ENCODE measurements around the gene SLC24A1. TPM values are rescaled to one million over a fixed set of nuclear protein-coding genes. Genes with fewer than 3 reads are reported as not detected.

The SLC24A1 gene
- total and polyA plus RNA-seq, 2 of the 4 experiments (the other 2 are of a cell fraction): 3.6 to 4.9 TPM

DNA sequence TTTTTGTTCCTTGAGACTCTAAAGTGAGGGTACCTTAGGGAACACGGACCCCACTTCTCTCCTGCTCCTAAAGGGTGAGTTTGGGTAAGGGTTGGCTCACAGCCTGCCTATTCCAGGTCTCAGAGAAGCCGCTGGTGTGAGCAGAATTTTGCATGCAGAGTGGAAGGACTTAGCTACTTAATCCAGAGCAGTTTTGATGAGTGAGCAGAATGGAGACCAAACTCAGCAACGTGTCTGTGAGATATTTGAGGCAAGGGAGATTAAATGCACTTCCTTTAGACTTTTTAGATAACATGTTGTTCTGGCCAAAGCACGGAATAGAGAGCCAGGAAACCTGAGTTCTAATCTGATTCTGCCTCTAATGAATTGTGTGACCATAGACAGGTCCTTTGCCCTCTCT, 5.1 kb downstream of the SLC24A1 start:
- H3K14ac ChIP-seq (replicated peaks; ENCODE audit: low read depth, low read length): no peak overlapping the region
- no peaks in the 10 kb centered on the region for H3K79me1 ChIP-seq (ENCODE audit: low read depth in 1 of 2, low read length in 2 of 2)
- in situ Hi-C loops (cut with MboI; ENCODE audit: low sequenced_read_pairs) (no loop called here), dilution Hi-C loops (cut with HindIII; ENCODE audit: low sequenced_read_pairs, unreplicated experiment) (no loop called here), intact Hi-C loops (cut with micrococcal nuclease) (no loop called here)
- ATAC-seq (ENCODE audit: low read depth) (no peak), DNase-seq (no peak)
- no peak for TF ChIP-seq MAFK (IDR thresholded peaks at IDR 0.05; ENCODE audit: low read depth, low read length)
- H2BK5ac ChIP-seq (ENCODE audit: low read depth, low read length, poor library complexity, severe bottlenecking): no peak overlapping the region
- H2AFZ ChIP-seq (replicated peaks; ENCODE audit: low read length, poor library complexity): no peak overlapping the region
- no peaks in the 10 kb centered on the region for H4K20me1 ChIP-seq (ENCODE audit: insufficient read depth, low read length)
- peaks cover 3% of the 10 kb centered on the region for H3K4me1 ChIP-seq (ENCODE audit: control insufficient read depth, insufficient read depth, low read length)
- no peaks in the 10 kb centered on the region for H3K9me3 ChIP-seq (ENCODE audit: control insufficient read depth, insufficient read depth, low read length)
- H3K27ac ChIP-seq (ENCODE audit: insufficient read depth, low read length): no peak overlapping the region
- H3K4me3 ChIP-seq (ENCODE audit: insufficient read depth, low read depth, low read length): no peak overlapping the region
- POLR2A ChIA-PET (ENCODE audit: unreplicated experiment): no interaction called here
- no peak overlapping the region for H2BK120ac ChIP-seq (ENCODE audit: low read depth, low read length)
- H2AK5ac ChIP-seq (ENCODE audit: low read depth, low read length): no peak overlapping the region
- H3K18ac ChIP-seq (ENCODE audit: low read depth, low read length): no peak overlapping the region
- BruUV-seq (replicated peaks): no TSS peak
- peaks cover 9% of the 10 kb centered on the region for H3K9me1 ChIP-seq (ENCODE audit: insufficient read depth, low read length)
- no CpG with 5 or more reads among the region's 4 CpGs for WGBS, 2 experiments (ENCODE audit: extremely low coverage in 2 of 2, insufficient read length in 1 of 2)
- no peak overlapping the region for H3K4me2 ChIP-seq (ENCODE audit: low read depth, low read length)
- no peak overlapping the region for H4K8ac ChIP-seq (ENCODE audit: low read depth in 2 of 2, low read length in 2 of 2)
- H3K23ac ChIP-seq (ENCODE audit: low read depth, low read length): no peak overlapping the region
- no peak overlapping the region for H2BK20ac ChIP-seq (ENCODE audit: low read depth, low read length)
- H2BK15ac ChIP-seq (ENCODE audit: low read depth, low read length): no peak overlapping the region
- no peak overlapping the region for H4K91ac ChIP-seq (ENCODE audit: insufficient read depth, low read depth, low read length)
- H3K27me3 ChIP-seq (ENCODE audit: control insufficient read depth, insufficient read depth, low read length): no peaks in the 10 kb centered on the region
- CTCF ChIA-PET: no interaction called here
- no peaks in the 10 kb centered on the region; the same call in 1 of the 2 replicates for H3K36me3 ChIP-seq (ENCODE audit: control insufficient read depth, insufficient read depth, low read length)
- H3K56ac ChIP-seq (ENCODE audit: extremely low read depth, insufficient read depth, low read length): no peak overlapping the region
- no peak overlapping the region for H3K4ac ChIP-seq (ENCODE audit: low read depth, low read length)
- H3K9ac ChIP-seq (ENCODE audit: low read depth, low read length): no peak overlapping the region
- H2AK9ac ChIP-seq (replicated peaks; ENCODE audit: low read depth, low read length, poor library complexity): no peak overlapping the region
- no peak overlapping the region for H4K5ac ChIP-seq (ENCODE audit: low read depth, low read length)
